ENCODE measurements around the gene MRPS9. TPM values are rescaled to one million over a fixed set of nuclear protein-coding genes. Genes with fewer than 3 reads are reported as not detected.

The MRPS9 gene
- total RNA-seq, 4 donors from 2014 or later, result 12.7 to 17.5 (median 15.3) TPM

DNA sequence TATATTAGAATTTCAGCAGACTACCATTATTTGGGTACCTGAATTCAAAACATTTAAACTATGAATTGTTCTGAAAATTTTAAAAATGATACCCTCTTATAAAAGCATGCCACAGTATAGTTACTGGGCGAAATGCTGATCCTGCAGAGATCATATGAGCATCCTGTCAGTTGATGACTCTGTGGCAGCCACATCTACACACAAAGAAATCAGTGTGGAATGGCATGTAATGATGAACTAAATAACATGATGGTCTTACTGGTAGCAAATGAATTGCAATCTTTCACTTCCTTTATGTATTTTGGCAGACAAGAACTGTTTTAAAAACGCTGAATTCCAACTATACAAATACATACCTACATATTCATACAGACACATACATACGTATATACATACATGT is 38.3 kb downstream of the MRPS9 start:
- H3K4me3 ChIP-seq, result no peak overlapping the region
- H3K4me1 ChIP-seq, result no peaks in the 10 kb centered on the region
- no peak for DNase-seq (ENCODE audit: low spot score in 2 of 2)
- H3K36me3 ChIP-seq, result peaks cover 15% of the 10 kb centered on the region
- H3K27me3 ChIP-seq, result no peaks in the 10 kb centered on the region
- TF ChIP-seq EP300 (IDR thresholded peaks at IDR 0.05) (no peak), POLR2A (IDR thresholded peaks at IDR 0.05) (no peak), POLR2AphosphoS5 (IDR thresholded peaks at IDR 0.05) (no peak)
- TF ChIP-seq, protein P1, sequence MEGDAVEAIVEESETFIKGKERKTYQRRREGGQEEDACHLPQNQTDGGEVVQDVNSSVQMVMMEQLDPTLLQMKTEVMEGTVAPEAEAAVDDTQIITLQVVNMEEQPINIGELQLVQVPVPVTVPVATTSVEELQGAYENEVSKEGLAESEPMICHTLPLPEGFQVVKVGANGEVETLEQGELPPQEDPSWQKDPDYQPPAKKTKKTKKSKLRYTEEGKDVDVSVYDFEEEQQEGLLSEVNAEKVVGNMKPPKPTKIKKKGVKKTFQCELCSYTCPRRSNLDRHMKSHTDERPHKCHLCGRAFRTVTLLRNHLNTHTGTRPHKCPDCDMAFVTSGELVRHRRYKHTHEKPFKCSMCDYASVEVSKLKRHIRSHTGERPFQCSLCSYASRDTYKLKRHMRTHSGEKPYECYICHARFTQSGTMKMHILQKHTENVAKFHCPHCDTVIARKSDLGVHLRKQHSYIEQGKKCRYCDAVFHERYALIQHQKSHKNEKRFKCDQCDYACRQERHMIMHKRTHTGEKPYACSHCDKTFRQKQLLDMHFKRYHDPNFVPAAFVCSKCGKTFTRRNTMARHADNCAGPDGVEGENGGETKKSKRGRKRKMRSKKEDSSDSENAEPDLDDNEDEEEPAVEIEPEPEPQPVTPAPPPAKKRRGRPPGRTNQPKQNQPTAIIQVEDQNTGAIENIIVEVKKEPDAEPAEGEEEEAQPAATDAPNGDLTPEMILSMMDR (IDR thresholded peaks at IDR 0.05), result no peak
- H3K27ac ChIP-seq, result no peak overlapping the region
- H3K9me3 ChIP-seq, result no peaks in the 10 kb centered on the region
- 96% methylated on average over 3 of the region's 3 CpGs for WGBS

DNA sequence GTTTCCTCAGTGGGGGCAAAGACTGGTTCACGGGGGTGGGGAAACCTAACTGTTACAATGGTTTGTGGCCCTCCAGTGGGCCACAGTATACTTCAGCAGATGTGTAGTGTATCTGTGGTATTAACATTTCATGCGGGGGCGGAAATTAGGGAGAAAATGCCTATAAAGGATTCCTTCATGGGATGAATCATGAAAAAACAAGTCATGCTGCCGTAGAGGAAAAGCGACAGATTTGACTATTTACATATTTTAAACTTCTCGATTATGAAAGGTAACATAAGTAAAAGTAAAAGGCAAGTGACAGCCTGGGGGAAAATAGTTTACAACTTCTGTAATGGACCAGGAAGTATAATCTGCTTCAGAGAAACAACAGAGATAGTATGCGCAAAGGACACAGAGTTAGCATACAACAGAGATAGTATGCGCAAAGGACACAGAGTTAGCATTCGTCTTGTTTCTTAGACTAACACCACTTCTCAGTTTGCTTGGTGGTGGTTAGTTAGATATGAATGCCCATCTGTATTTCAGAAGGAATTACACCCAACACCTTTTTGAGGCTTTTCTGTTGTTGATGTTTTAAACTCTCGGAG is 41.1 kb downstream of the MRPS9 start:
- 86% methylated on average over 10 of the region's 10 CpGs for WGBS
- no peaks in the 10 kb centered on the region for H3K27me3 ChIP-seq
- no peaks in the 10 kb centered on the region for H3K4me1 ChIP-seq
- H3K9me3 ChIP-seq, result no peaks in the 10 kb centered on the region
- peaks cover 25% of the 10 kb centered on the region for H3K36me3 ChIP-seq
- no peak for DNase-seq (ENCODE audit: low spot score in 2 of 2)
- no peak overlapping the region for H3K27ac ChIP-seq
- no peak for TF ChIP-seq EP300 (IDR thresholded peaks at IDR 0.05)
- TF ChIP-seq POLR2AphosphoS5 (IDR thresholded peaks at IDR 0.05), result no peak
- TF ChIP-seq POLR2A (IDR thresholded peaks at IDR 0.05), result no peak
- TF ChIP-seq, protein P1 (IDR thresholded peaks at IDR 0.05), result no peak
- H3K4me3 ChIP-seq, result no peak overlapping the region

DNA sequence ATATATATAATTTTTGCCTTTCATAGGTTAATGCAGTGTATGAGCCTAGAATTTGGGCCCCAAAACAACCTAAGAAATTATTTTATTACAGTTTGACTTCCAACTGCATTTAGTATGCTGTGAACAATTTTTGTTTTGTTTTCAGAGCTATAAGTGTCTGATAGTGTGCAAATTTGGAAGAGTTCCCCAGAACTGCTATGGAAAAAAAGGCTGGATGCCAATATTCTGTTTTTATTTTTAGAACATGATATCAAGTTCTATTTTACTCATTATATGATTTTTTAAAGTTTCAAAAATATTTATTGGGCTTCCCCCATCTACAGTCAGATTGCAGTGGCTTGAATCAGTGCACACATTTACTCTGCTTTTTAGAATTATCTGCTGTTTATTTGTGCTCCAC is 42.6 kb downstream of the MRPS9 start:
- Histone ChIP-seq H3K27ac (no peak overlapping the region), H3K9me3 (no peaks in the 10 kb centered on the region), H3K27me3 (no peaks in the 10 kb centered on the region), H3K36me3 (peaks cover 19% of the 10 kb centered on the region), H3K4me3 (no peak overlapping the region), H3K4me1 (no peaks in the 10 kb centered on the region)
- DNase-seq (ENCODE audit: low spot score in 2 of 2), result no peak
- TF ChIP-seq POLR2AphosphoS5 (IDR thresholded peaks at IDR 0.05), result no peak
- TF ChIP-seq, protein P1 (IDR thresholded peaks at IDR 0.05), result no peak
- no peak for TF ChIP-seq POLR2A (IDR thresholded peaks at IDR 0.05)
- TF ChIP-seq EP300 (IDR thresholded peaks at IDR 0.05), result no peak

DNA sequence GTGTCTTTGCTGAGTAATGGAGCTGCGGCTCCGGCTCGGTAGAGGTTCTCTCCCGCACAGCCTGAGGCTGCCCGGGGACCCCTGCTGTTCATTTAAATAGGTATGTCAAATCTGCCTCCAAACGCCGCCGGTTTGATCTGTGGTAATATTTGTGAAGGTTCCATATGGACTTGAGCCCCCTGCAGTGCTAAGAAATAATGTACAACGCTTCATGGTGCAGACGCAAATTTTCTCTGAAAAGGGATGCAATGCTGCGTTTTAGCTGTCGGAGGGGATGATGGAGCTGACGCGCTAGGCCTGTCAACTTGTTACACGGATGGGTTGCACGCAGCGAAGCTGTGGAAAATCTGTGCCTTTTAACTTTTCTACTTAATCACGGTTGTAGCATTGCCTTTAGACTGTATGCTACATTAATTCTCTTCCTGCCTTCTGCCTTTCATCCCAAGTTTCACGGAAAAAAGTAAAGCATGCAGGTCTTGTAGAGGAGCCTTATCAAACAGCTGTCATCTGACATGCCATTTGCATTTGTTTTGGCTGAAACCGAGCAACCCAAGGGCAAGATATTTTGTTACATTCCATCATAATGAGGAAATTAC is 43.2 kb downstream of the MRPS9 start:
- DNase-seq (ENCODE audit: low spot score in 2 of 2), result no peak
- Histone ChIP-seq H3K4me3 (no peak overlapping the region), H3K27ac (no peak overlapping the region), H3K4me1 (no peaks in the 10 kb centered on the region), H3K36me3 (peaks cover 17% of the 10 kb centered on the region), H3K9me3 (no peaks in the 10 kb centered on the region), H3K27me3 (no peaks in the 10 kb centered on the region)
- WGBS, result 80% methylated on average over 20 of the region's 20 CpGs
- TF ChIP-seq POLR2A (IDR thresholded peaks at IDR 0.05), result no peak
- no peak for TF ChIP-seq POLR2AphosphoS5 (IDR thresholded peaks at IDR 0.05)
- no peak for TF ChIP-seq EP300 (IDR thresholded peaks at IDR 0.05)
- TF ChIP-seq, protein P1 (IDR thresholded peaks at IDR 0.05), result no peak

DNA sequence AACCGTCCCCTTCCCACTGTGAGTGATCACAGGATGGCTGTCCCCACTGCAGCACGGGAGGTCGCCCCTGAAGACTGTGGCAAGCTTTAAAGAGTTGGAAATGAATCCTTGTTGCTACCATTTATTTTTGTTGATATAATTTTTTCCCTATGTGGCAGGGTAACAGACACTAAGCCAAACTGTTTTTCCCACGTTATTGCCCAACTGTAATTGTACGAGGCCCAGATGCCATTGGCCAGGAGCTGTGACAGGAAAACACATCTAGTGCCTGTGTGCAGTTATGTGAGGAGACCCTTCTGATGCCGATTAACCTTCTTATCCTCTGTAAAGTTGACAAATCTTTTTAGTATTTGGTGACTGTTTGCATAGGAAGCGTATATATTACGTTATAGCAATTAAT is 44.2 kb downstream of the MRPS9 start:
- Histone ChIP-seq H3K27me3 (no peaks in the 10 kb centered on the region), H3K27ac (no peak overlapping the region), H3K4me3 (no peak overlapping the region), H3K36me3 (peaks cover 16% of the 10 kb centered on the region), H3K4me1 (no peaks in the 10 kb centered on the region), H3K9me3 (no peaks in the 10 kb centered on the region)
- TF ChIP-seq POLR2AphosphoS5 (IDR thresholded peaks at IDR 0.05), result no peak
- TF ChIP-seq, protein P1 (IDR thresholded peaks at IDR 0.05), result no peak
- TF ChIP-seq EP300 (IDR thresholded peaks at IDR 0.05), result no peak
- no peak for TF ChIP-seq POLR2A (IDR thresholded peaks at IDR 0.05)
- 79% methylated on average over 8 of the region's 8 CpGs for WGBS
- no peak for DNase-seq (ENCODE audit: low spot score in 2 of 2)

Data from suprapubic skin (tissue), 4 donors.